ENCODE data around the gene SOCS6. TPM values are rescaled to one million over a fixed set of nuclear protein-coding genes. Genes with fewer than 3 reads are reported as not detected.

The SOCS6 gene
- total and polyA plus RNA-seq, 8 donors, result 4.4 to 56.7 (median 14.0) TPM

DNA sequence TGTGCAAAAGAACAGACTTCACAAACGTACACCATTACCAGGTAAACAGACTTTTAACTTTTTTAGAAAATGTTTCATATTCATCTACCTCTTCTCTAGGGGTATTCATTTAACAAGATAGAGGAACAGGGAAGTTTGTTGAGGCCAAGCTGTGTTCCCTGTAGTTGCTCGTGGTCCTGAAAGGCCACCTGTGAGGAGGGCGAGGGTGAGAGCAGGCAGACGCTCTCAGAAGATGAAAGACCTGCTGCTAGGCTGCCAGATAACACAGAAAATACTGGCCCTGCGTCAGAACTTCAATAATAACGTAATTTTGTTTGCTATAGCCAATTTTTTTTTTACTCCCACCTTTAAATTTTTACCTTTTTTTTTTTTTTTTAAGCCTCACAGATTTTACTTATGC lies 42.0 kb downstream of the SOCS6 start:
- intact Hi-C loops (cut with DNase I; ENCODE audit: low total_unique reads), result no loop called here
- 61 to 79% (median 70%) methylated on average over 6 of the region's 6 CpGs for WGBS, 5 donors
- no peaks in the 10 kb centered on the region for H3K27me3 ChIP-seq
- no peak overlapping the region for H3K4me3 ChIP-seq
- H3K27ac ChIP-seq, result no peak overlapping the region
- DNase-seq, result no peak
- no peak for TF ChIP-seq POLR2AphosphoS5 (IDR thresholded peaks at IDR 0.05)
- no peak for TF ChIP-seq CTCF (IDR thresholded peaks at IDR 0.05)
- TF ChIP-seq POLR2A (IDR thresholded peaks at IDR 0.05), result no peak
- no peak for TF ChIP-seq EP300 (IDR thresholded peaks at IDR 0.05)
- H3K4me1 ChIP-seq, result peaks cover 0 to 7% (median 0%) of the 10 kb centered on the region in 4 donors
- peaks cover 0 to 7% (median 2%) of the 10 kb centered on the region in 4 donors for H3K9me3 ChIP-seq
- H3K36me3 ChIP-seq, result peaks cover 0 to 9% (median 6%) of the 10 kb centered on the region in 4 donors

DNA sequence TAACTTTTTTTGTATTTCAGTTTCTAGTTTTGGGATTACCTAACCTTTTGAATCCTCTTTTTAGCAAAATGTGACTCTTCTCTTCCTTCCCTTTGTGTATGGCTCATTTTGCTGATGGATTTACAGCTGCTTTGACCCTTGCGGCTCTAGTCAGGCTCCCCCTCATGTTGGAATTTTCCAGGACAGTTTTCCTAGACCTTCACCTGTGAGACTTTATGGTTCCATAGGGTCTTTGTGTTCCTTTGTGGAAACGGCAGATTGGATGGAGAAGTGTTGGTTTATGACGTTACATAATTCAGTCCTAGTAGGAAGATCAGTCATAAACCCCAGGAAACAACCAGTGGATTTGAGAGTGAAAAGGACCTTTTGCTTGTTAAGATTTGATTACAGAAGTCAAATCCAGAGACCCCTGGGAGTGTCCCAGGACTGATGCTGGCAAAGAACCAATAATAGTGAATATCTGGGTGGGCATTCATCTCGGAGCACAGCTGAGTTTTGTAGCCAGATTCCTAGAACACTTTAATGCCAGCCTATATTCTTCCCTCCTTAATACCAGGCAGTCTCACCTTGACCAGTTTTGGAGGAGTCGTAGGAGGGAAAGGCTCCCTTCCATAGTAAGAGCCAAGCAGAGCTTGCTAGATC lies 42.7 kb downstream of the SOCS6 start:
- DNase-seq, result no peak
- WGBS, 5 donors, result 85 to 93% (median 90%) methylated on average over 5 of the region's 5 CpGs

DNA sequence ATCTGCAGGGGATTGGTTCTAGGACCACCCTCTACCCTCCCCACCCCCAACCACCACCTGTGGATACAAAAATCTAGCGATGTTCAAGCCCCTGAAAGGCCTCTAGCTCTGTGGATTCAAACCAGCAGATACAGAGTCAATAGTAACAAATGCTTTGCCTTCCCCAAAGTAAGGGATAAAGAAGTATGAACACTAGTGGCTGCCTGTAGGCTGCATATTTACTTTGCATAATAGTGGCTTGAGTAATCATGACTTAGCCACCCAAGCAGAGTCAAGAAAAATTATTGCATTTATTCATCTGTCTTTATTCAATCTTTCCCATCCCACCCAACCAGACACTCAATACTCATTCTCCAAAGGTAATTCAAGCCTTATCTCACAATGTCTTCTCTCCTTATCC lies 43.8 kb downstream of the SOCS6 start:
- Histone ChIP-seq H3K9me3 (peaks cover 0 to 7% (median 2%) of the 10 kb centered on the region in 4 donors), H3K4me1 (peaks cover 0 to 23% (median 3%) of the 10 kb centered on the region in 4 donors), H3K27me3 (no peaks in the 10 kb centered on the region), H3K4me3 (no peak overlapping the region), H3K36me3 (peaks cover 0 to 11% (median 2%) of the 10 kb centered on the region in 4 donors), H3K27ac (no peak overlapping the region)
- WGBS, 5 donors, result 89 to 100% (median 92%) methylated on average over 1 of the region's 1 CpG
- TF ChIP-seq EP300 (IDR thresholded peaks at IDR 0.05) (no peak), CTCF (IDR thresholded peaks at IDR 0.05) (no peak), POLR2AphosphoS5 (IDR thresholded peaks at IDR 0.05) (no peak), POLR2A (IDR thresholded peaks at IDR 0.05) (no peak)
- no peak for DNase-seq
- intact Hi-C loops (cut with DNase I; ENCODE audit: low total_unique reads), result no loop called here

More for the DNA sequence above, 42.7 kb downstream of the SOCS6 start:
- Histone ChIP-seq H3K9me3 (peaks cover 0 to 7% (median 2%) of the 10 kb centered on the region in 4 donors), H3K36me3 (peaks cover 0 to 11% (median 2%) of the 10 kb centered on the region in 4 donors), H3K4me1 (peaks cover 0 to 13% (median under 1%) of the 10 kb centered on the region in 4 donors), H3K27me3 (no peaks in the 10 kb centered on the region), H3K4me3 (no peak overlapping the region), H3K27ac (no peak overlapping the region)
- TF ChIP-seq POLR2A (IDR thresholded peaks at IDR 0.05) (no peak), EP300 (IDR thresholded peaks at IDR 0.05) (no peak), POLR2AphosphoS5 (IDR thresholded peaks at IDR 0.05) (no peak), CTCF (IDR thresholded peaks at IDR 0.05) (no peak)
- intact Hi-C loops (cut with DNase I; ENCODE audit: low total_unique reads), result no loop called here

- Histone ChIP-seq H3K36me3 (peaks cover 0 to 11% (median 2%) of the 10 kb centered on the region in 4 donors), H3K4me1 (peaks cover 0 to 26% (median 3%) of the 10 kb centered on the region in 4 donors), H3K27ac (no peak overlapping the region), H3K4me3 (no peak overlapping the region), H3K9me3 (peaks cover 0 to 7% (median 2%) of the 10 kb centered on the region in 4 donors), H3K27me3 (no peaks in the 10 kb centered on the region)
- no peak for TF ChIP-seq POLR2AphosphoS5 (IDR thresholded peaks at IDR 0.05)
- TF ChIP-seq EP300 (IDR thresholded peaks at IDR 0.05), result no peak
- no peak for TF ChIP-seq CTCF (IDR thresholded peaks at IDR 0.05)
- no peak for TF ChIP-seq POLR2A (IDR thresholded peaks at IDR 0.05)
- WGBS, 5 donors, result 89 to 100% (median 95%) methylated on average over 1 of the region's 1 CpG
- no peak for DNase-seq
- intact Hi-C loops (cut with DNase I; ENCODE audit: low total_unique reads), result no loop called here
These were observed 44.5 kb downstream of the SOCS6 start for GRCh38 chr18:70333316-70333715.
